ENCODE measurements around the gene HAPSTR1. TPM values are rescaled to one million over a fixed set of nuclear protein-coding genes. Genes with fewer than 3 reads are reported as not detected.

Gene HAPSTR1
- total and polyA plus RNA-seq, 2 of the 8 experiments (the other 6 are each of a cell fraction or from before 2014, with no cell fraction given): 11.9 to 66.1 TPM

DNA sequence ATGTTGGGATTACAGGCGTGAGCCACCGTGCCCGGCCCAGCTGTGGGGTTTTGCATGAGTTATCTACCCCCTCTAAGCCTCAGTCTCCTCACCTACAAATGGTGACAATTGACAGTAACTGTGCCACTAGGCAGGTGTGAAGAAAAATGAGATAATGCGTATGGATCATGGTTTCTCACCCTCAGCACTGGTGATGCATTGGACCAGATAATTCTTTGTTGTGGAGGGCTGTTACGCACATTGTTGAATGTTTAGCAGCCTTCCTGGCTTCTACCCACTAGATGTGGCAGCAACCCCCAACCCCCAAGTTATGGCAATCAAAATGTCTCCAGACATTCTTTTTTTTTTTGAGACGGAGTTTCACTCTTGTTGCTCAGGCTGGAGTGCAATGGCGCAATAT is 9.0 kb upstream of the HAPSTR1 start:
- H3K14ac ChIP-seq (ENCODE audit: insufficient read length): no peak overlapping the region
- no peaks in the 10 kb centered on the region for H3K36me3 ChIP-seq (ENCODE audit: control insufficient read depth in 2 of 4, insufficient read depth in 4 of 4, low read length in 3 of 4)
- no peak overlapping the region for H3K27ac ChIP-seq (ENCODE audit: low read depth, low read length)
- H2BK5ac ChIP-seq (ENCODE audit: low read depth, low read length): no peak overlapping the region
- WGBS, 2 experiments (ENCODE audit: extremely low coverage in 1 of 2, insufficient coverage in 1 of 2, insufficient read length in 1 of 2, insufficient replicate concordance in 2 of 2, low coverage in 1 of 2, low lambda C conversion rate in 2 of 2, missing lambda C conversion rate in 1 of 2): 74% methylated on average over 7 of the region's 7 CpGs; no CpG with 5 or more reads in 1 of the 2 experiments
- H3K56ac ChIP-seq (replicated peaks; ENCODE audit: insufficient read length, low read depth, low read length): no peak overlapping the region
- no peak overlapping the region for H2AFZ ChIP-seq (ENCODE audit: low read length)
- no peak overlapping the region for H4K5ac ChIP-seq (ENCODE audit: insufficient read length, low read depth, low read length)
- H4K20me1 ChIP-seq (replicated peaks in 1 of 2; ENCODE audit: control insufficient read depth in 1 of 2, insufficient read depth in 2 of 2, low read length in 2 of 2): no peaks in the 10 kb centered on the region
- H2BK20ac ChIP-seq (ENCODE audit: low read length): no peak overlapping the region
- H2BK120ac ChIP-seq (replicated peaks; ENCODE audit: low read depth, low read length): no peak overlapping the region
- H3K4me3 ChIP-seq (ENCODE audit: extremely low read depth in 1 of 4, insufficient read depth in 2 of 4, low read depth in 3 of 4, low read length in 4 of 4): no peak overlapping the region
- H3K79me1 ChIP-seq (ENCODE audit: low read depth, low read length): no peaks in the 10 kb centered on the region
- H2AK5ac ChIP-seq (ENCODE audit: low read depth, low read length): no peak overlapping the region
- CTCF ChIA-PET (ENCODE audit: partially characterized antibody): no interaction called here
- H3K9ac ChIP-seq (replicated peaks in 1 of 4; ENCODE audit: extremely low read depth in 1 of 4, low read depth in 3 of 4, low read length in 3 of 4): no peak overlapping the region
- H3K4ac ChIP-seq (replicated peaks; ENCODE audit: insufficient read length, low read depth, low read length): no peak overlapping the region
- no peak overlapping the region for H4K8ac ChIP-seq (ENCODE audit: extremely low read depth, insufficient read depth, low read length)
- POLR2A ChIA-PET (ENCODE audit: partially characterized antibody): interaction anchor here (8.4 kb wide), 1 partner anchor 9 kb away, joined by 72 read pairs; the partner anchor contains the start of gene HAPSTR1
- no peaks in the 10 kb centered on the region; a peak in 1 of 7 replicates for H3K27me3 ChIP-seq (replicated peaks in 1 of 4; ENCODE audit: control insufficient read depth in 3 of 4, extremely low read depth in 1 of 4, insufficient read depth in 3 of 4, low read length in 3 of 4)
- H3K9me3 ChIP-seq (ENCODE audit: insufficient read depth in 2 of 2, low read depth in 1 of 2, low read length in 1 of 2): peaks cover 0 to 2% of the 10 kb centered on the region in 2 experiments; a peak in 1 of 4 replicates
- H3K23me2 ChIP-seq (ENCODE audit: low read depth, low read length): no peaks in the 10 kb centered on the region
- H3K18ac ChIP-seq (ENCODE audit: extremely low read depth, low read length): no peak overlapping the region
- H4K91ac ChIP-seq (replicated peaks; ENCODE audit: insufficient read length, low read length): no peak overlapping the region
- no peak overlapping the region for H3K4me2 ChIP-seq (ENCODE audit: insufficient read depth in 1 of 2, low read depth in 2 of 2, low read length in 2 of 2)
- no peak overlapping the region for H3K23ac ChIP-seq (ENCODE audit: insufficient read length)
- DNase-seq (ENCODE audit: low read depth in 1 of 2, low spot score in 2 of 2): no peak
- H2BK12ac ChIP-seq (ENCODE audit: low read depth, low read length): no peak overlapping the region
- no peak for FAIRE-seq
- no peaks in the 10 kb centered on the region for H3K79me2 ChIP-seq (ENCODE audit: control insufficient read depth in 1 of 2, insufficient read depth in 2 of 2, low read length in 2 of 2)
- H2BK15ac ChIP-seq (ENCODE audit: low read length): 0 out of 2 replicates have a peak overlapping the region, but pooled peaks have one; percentile 46
- no peaks in the 10 kb centered on the region for H3K4me1 ChIP-seq (replicated peaks in 1 of 4; ENCODE audit: control insufficient read depth in 3 of 4, insufficient read depth in 4 of 4, low read length in 3 of 4)
- TF ChIP-seq POLR2AphosphoS5 (IDR thresholded peaks at IDR 0.05; ENCODE audit: low read depth, low read length) (no peak), CHD1 (IDR thresholded peaks at IDR 0.05; ENCODE audit: low read depth, low read length) (no peak)

Data from H1 (cell line).